Measurements from ENCODE around the gene CYP11A1.

- TF ChIP-seq POLR2A (IDR thresholded peaks at IDR 0.05; ENCODE audit: low read depth, low read length) (no peak), POLR2AphosphoS5 (IDR thresholded peaks at IDR 0.05; ENCODE audit: low read depth, low read length) (no peak)
Observed at GRCh38 chr15:74289671-74290070, 77.8 kb downstream of the CYP11A1 start.

All from GM12892 (cell line).